Measurements from ENCODE around the gene CCDC159. TPM values are rescaled to one million over a fixed set of nuclear protein-coding genes. Genes with fewer than 3 reads are reported as not detected.
"Not testable (repeated sequence)": the region's sequence is repeated elsewhere in the genome, so short reads cannot be mapped to it uniquely, and the experiment has no call there.

The CCDC159 gene
- total RNA-seq, 1 experiment from 2014 or later = 18.2 TPM

GRCh38 chr19:11338121-11338520 lies 8.2 kb upstream of the CCDC159 start:
- peak overlapping the region; percentile 59 for H3K27ac Mint-ChIP-seq (ENCODE audit: low read depth, unreplicated experiment)
- intact Hi-C loops (cut with micrococcal nuclease) = no loop called here
- no peaks in the 10 kb centered on the region for H3K9me3 Mint-ChIP-seq (ENCODE audit: unreplicated experiment)
- TF ChIP-seq CTCF (IDR thresholded peaks at IDR 0.05; ENCODE audit: unreplicated experiment) = no peak
- H3K27me3 Mint-ChIP-seq (ENCODE audit: insufficient read depth, unreplicated experiment) = no peaks in the 10 kb centered on the region
- H3K4me3 Mint-ChIP-seq (ENCODE audit: unreplicated experiment) = peak overlapping the region; percentile 74
- BruUV-seq (replicated peaks) = no TSS peak
- H3K4me1 Mint-ChIP-seq (ENCODE audit: insufficient read depth, unreplicated experiment) = peaks cover 13% of the 10 kb centered on the region
- no peak for DNase-seq (ENCODE audit: unreplicated experiment)
- ChIA-PET POLR2A (interaction anchor here (0.7 to 4.0 kb wide), 12 partner anchors 7 to 260 kb away, joined by 3 to 43 read pairs (median 6); partner anchors contain the start of genes CCDC159, ELOF1, SWSAP1 and TMEM205), CTCF (interaction anchor here (2.0 kb wide), 1 partner anchor 39 kb away, joined by 6 read pairs; no protein-coding TSS in a partner anchor)
- H3K36me3 Mint-ChIP-seq (ENCODE audit: insufficient read depth, unreplicated experiment) = peaks cover 62% of the 10 kb centered on the region

- no peak for TF ChIP-seq CTCF (IDR thresholded peaks at IDR 0.05; ENCODE audit: unreplicated experiment)
- ChIA-PET CTCF (interaction anchor here (1.5 to 2.0 kb wide), 2 partner anchors 39 to 42 kb away, joined by 6 to 7 read pairs; no protein-coding TSS in a partner anchor), POLR2A (interaction anchor here (0.6 to 4.0 kb wide), 17 partner anchors 8 to 1495 kb away, joined by 3 to 43 read pairs (median 5); partner anchors contain the start of genes CCDC159, ELOF1, SWSAP1 and TMEM205)
- no peaks in the 10 kb centered on the region for H3K9me3 Mint-ChIP-seq (ENCODE audit: unreplicated experiment)
- no peaks in the 10 kb centered on the region for H3K27me3 Mint-ChIP-seq (ENCODE audit: insufficient read depth, unreplicated experiment)
- H3K27ac Mint-ChIP-seq (ENCODE audit: low read depth, unreplicated experiment) = peak overlapping the region; percentile 59
- BruUV-seq (replicated peaks) = no TSS peak
- peaks cover 57% of the 10 kb centered on the region for H3K36me3 Mint-ChIP-seq (ENCODE audit: insufficient read depth, unreplicated experiment)
- intact Hi-C loops (cut with micrococcal nuclease) = no loop called here
- peak overlapping the region; percentile 74 for H3K4me3 Mint-ChIP-seq (ENCODE audit: unreplicated experiment)
- DNase-seq (ENCODE audit: unreplicated experiment) = peak; percentile 76
- H3K4me1 Mint-ChIP-seq (ENCODE audit: insufficient read depth, unreplicated experiment) = peaks cover 13% of the 10 kb centered on the region
These were observed 7.6 kb upstream of the CCDC159 start for GRCh38 chr19:11338569-11339253.

- peaks cover 16% of the 10 kb centered on the region for H3K4me1 Mint-ChIP-seq (ENCODE audit: insufficient read depth, unreplicated experiment)
- H3K4me3 Mint-ChIP-seq (ENCODE audit: unreplicated experiment) = peak within 1 kb of the TSS; percentile 74
- CTCF ChIA-PET = interaction anchor here (0.6 to 2.0 kb wide), 6 partner anchors 11 to 735 kb away, joined by 3 to 7 read pairs (median 3); no protein-coding TSS in a partner anchor
- peaks cover 49% of the 10 kb centered on the region for H3K36me3 Mint-ChIP-seq (ENCODE audit: insufficient read depth, unreplicated experiment)
- DNase-seq (ENCODE audit: unreplicated experiment) = peak; percentile 93
- no peaks in the 10 kb centered on the region for H3K9me3 Mint-ChIP-seq (ENCODE audit: unreplicated experiment)
- no peak for TF ChIP-seq CTCF (IDR thresholded peaks at IDR 0.05; ENCODE audit: unreplicated experiment)
- H3K27ac Mint-ChIP-seq (ENCODE audit: low read depth, unreplicated experiment) = peak within 1 kb of the TSS; percentile 59
- no TSS peak for BruUV-seq (replicated peaks)
- no peaks in the 10 kb centered on the region for H3K27me3 Mint-ChIP-seq (ENCODE audit: insufficient read depth, unreplicated experiment)
- intact Hi-C loops (cut with micrococcal nuclease) = no loop called here
- POLR2A ChIA-PET = interaction anchor here (0.6 to 4.0 kb wide), 15 partner anchors 7 to 258 kb away, joined by 3 to 43 read pairs (median 5); partner anchors contain the start of genes ELOF1 and SWSAP1
These were observed 6.8 kb upstream of the CCDC159 start, which contains the start of gene RAB3D for GRCh38 chr19:11339254-11340098. TSS of gene RAB3D (minus strand) at chr19:11339657. CDS start at chr19:11337399, 2,258 bp downstream.

- DNase-seq (ENCODE audit: unreplicated experiment); H3K27ac Mint-ChIP-seq (ENCODE audit: low read depth, unreplicated experiment); BruUV-seq (replicated peaks); H3K27me3 Mint-ChIP-seq (ENCODE audit: insufficient read depth, unreplicated experiment); intact Hi-C loops (cut with micrococcal nuclease); H3K9me3 Mint-ChIP-seq (ENCODE audit: unreplicated experiment): not testable (repeated sequence)
- H3K4me1 Mint-ChIP-seq (ENCODE audit: insufficient read depth, unreplicated experiment) = peaks cover 22% of the 10 kb centered on the region
- ChIA-PET CTCF (interaction anchor here (0.9 to 2.0 kb wide), 5 partner anchors 12 to 202 kb away, joined by 3 to 7 read pairs (median 3); no protein-coding TSS in a partner anchor), POLR2A (interaction anchor here (0.8 to 4.0 kb wide), 6 partner anchors 14 to 41 kb away, joined by 3 to 43 read pairs (median 7); partner anchors contain the start of gene SWSAP1)
- peaks cover 44% of the 10 kb centered on the region for H3K36me3 Mint-ChIP-seq (ENCODE audit: insufficient read depth, unreplicated experiment)
- H3K4me3 Mint-ChIP-seq (ENCODE audit: unreplicated experiment) = peak overlapping the region; percentile 74
These were observed 6.2 kb upstream of the CCDC159 start for GRCh38 chr19:11340099-11340467.

Data from MCF 10A (cell line).